ENCODE measurements around the gene CSKMT. TPM values are rescaled to one million over a fixed set of nuclear protein-coding genes. Genes with fewer than 3 reads are reported as not detected.
A peak's percentile ranks its signal among the peaks of the same experiment; 100 is the strongest.
"Not testable (repeated sequence)": the region's sequence is repeated elsewhere in the genome, so short reads cannot be mapped to it uniquely, and the experiment has no call there.

CSKMT gene
- total RNA-seq, 2 donors from 2014 or later, result 35.2 to 46.0 TPM

- Mint-ChIP-seq H3K36me3 (ENCODE audit: insufficient read depth in 2 of 2) (peaks cover 5 to 11% of the 10 kb centered on the region in 2 donors), H3K27me3 (ENCODE audit: low read depth) (no peaks in the 10 kb centered on the region), H3K9me3 (no peaks in the 10 kb centered on the region), H3K4me3 (peak overlapping the region; percentile 65 to 76), H3K4me1 (ENCODE audit: low read depth) (peaks cover 44% of the 10 kb centered on the region), H3K27ac (peak overlapping the region; percentile 84)
- peak; percentile 77 for ATAC-seq (replicated peaks in 1 of 2)
- DNase-seq, result peak; percentile 49 to 60
These were observed 15.7 kb downstream of the CSKMT start for GRCh38 chr11:62680825-62681240.

GRCh38 chr11:62682518-62682917 is 17.4 kb downstream of the CSKMT start:
- Mint-ChIP-seq H3K4me1 (ENCODE audit: low read depth) (peaks cover 29% of the 10 kb centered on the region), H3K27ac (no peak overlapping the region), H3K36me3 (ENCODE audit: insufficient read depth in 2 of 2) (peaks cover 2 to 6% of the 10 kb centered on the region in 2 donors), H3K4me3 (no peak overlapping the region), H3K9me3 (no peaks in the 10 kb centered on the region), H3K27me3 (ENCODE audit: low read depth) (no peaks in the 10 kb centered on the region)
- ATAC-seq (replicated peaks in 1 of 2) (no peak), DNase-seq (no peak)

- H3K4me1 Mint-ChIP-seq (ENCODE audit: low read depth), result no peaks in the 10 kb centered on the region
- ATAC-seq (replicated peaks in 1 of 2) (no peak), DNase-seq (no peak)
- no peaks in the 10 kb centered on the region for H3K27me3 Mint-ChIP-seq (ENCODE audit: low read depth)
- H3K36me3 Mint-ChIP-seq (ENCODE audit: insufficient read depth in 2 of 2), result no peaks in the 10 kb centered on the region
- H3K4me3 Mint-ChIP-seq, result no peak overlapping the region
- H3K27ac Mint-ChIP-seq, result no peak overlapping the region
- no peaks in the 10 kb centered on the region for H3K9me3 Mint-ChIP-seq
These were observed 22.6 kb downstream of the CSKMT start for GRCh38 chr11:62687508-62688396.

- Mint-ChIP-seq H3K27ac (no peak overlapping the region), H3K36me3 (ENCODE audit: insufficient read depth in 2 of 2) (no peaks in the 10 kb centered on the region), H3K4me1 (ENCODE audit: low read depth) (no peaks in the 10 kb centered on the region), H3K27me3 (ENCODE audit: low read depth) (no peaks in the 10 kb centered on the region), H3K4me3 (no peak overlapping the region), H3K9me3 (no peaks in the 10 kb centered on the region)
- no peak for ATAC-seq (replicated peaks in 1 of 2)
- no peak for DNase-seq
These were observed 23.4 kb downstream of the CSKMT start for GRCh38 chr11:62688491-62688890.

- no peak within 1 kb of the TSS for H3K4me3 Mint-ChIP-seq
These were observed 24.5 kb downstream of the CSKMT start, which contains the start of gene LRRN4CL for GRCh38 chr11:62689421-62690183. Gene LRRN4CL (minus strand): TSS chr11:62689530. CDS start chr11:62688508, 1,022 bp downstream.

GRCh38 chr11:62693624-62694023 is 28.5 kb downstream of the CSKMT start:
- not testable (repeated sequence) for ATAC-seq (replicated peaks in 1 of 2); H3K27ac Mint-ChIP-seq; H3K4me1 Mint-ChIP-seq (ENCODE audit: low read depth); H3K36me3 Mint-ChIP-seq (ENCODE audit: insufficient read depth in 2 of 2); H3K4me3 Mint-ChIP-seq; DNase-seq; H3K9me3 Mint-ChIP-seq; H3K27me3 Mint-ChIP-seq (ENCODE audit: low read depth)

More at GRCh38 chr11:62689421-62690183, 24.5 kb downstream of the CSKMT start, which contains the start of gene LRRN4CL:
- Mint-ChIP-seq H3K9me3 (no peaks in the 10 kb centered on the region), H3K27ac (no peak within 1 kb of the TSS), H3K4me1 (ENCODE audit: low read depth) (peaks cover 3% of the 10 kb centered on the region), H3K36me3 (ENCODE audit: insufficient read depth in 2 of 2) (peaks cover 0 to 2% of the 10 kb centered on the region in 2 donors), H3K27me3 (ENCODE audit: low read depth) (no peaks in the 10 kb centered on the region)
- DNase-seq, result no peak
- ATAC-seq (replicated peaks in 1 of 2), result no peak

GRCh38 chr11:62694455-62695167 is 29.5 kb downstream of the CSKMT start:
- peak; percentile 85 to 91 for ATAC-seq (replicated peaks in 1 of 2)
- Mint-ChIP-seq H3K27me3 (ENCODE audit: low read depth) (no peaks in the 10 kb centered on the region), H3K4me3 (no peak overlapping the region), H3K36me3 (ENCODE audit: insufficient read depth in 2 of 2) (peaks cover 0 to 6% of the 10 kb centered on the region in 2 donors), H3K27ac (no peak overlapping the region), H3K9me3 (no peaks in the 10 kb centered on the region), H3K4me1 (ENCODE audit: low read depth) (peaks cover 8% of the 10 kb centered on the region)
- DNase-seq, result peak; percentile 79 to 81

GRCh38 chr11:62702246-62702645 is 37.1 kb downstream of the CSKMT start:
- Mint-ChIP-seq H3K27me3 (ENCODE audit: low read depth) (no peaks in the 10 kb centered on the region), H3K4me3 (no peak overlapping the region), H3K27ac (peak overlapping the region; percentile 69)

GRCh38 chr11:62703921-62704320 is 38.8 kb downstream of the CSKMT start:
- ATAC-seq (replicated peaks in 1 of 2); H3K27me3 Mint-ChIP-seq (ENCODE audit: low read depth); H3K27ac Mint-ChIP-seq; H3K4me3 Mint-ChIP-seq; H3K9me3 Mint-ChIP-seq; H3K36me3 Mint-ChIP-seq (ENCODE audit: insufficient read depth in 2 of 2); DNase-seq: not testable (repeated sequence)
- peaks cover 37% of the 10 kb centered on the region for H3K4me1 Mint-ChIP-seq (ENCODE audit: low read depth)

More at GRCh38 chr11:62702246-62702645, 37.1 kb downstream of the CSKMT start:
- Mint-ChIP-seq H3K9me3 (no peaks in the 10 kb centered on the region), H3K36me3 (ENCODE audit: insufficient read depth in 2 of 2) (peaks cover 1 to 13% of the 10 kb centered on the region in 2 donors), H3K4me1 (ENCODE audit: low read depth) (peaks cover 21% of the 10 kb centered on the region)
- ATAC-seq (replicated peaks in 1 of 2), result peak in 1 of 2 donors; percentile 22
- DNase-seq, result no peak

GRCh38 chr11:62705413-62705812 is 40.3 kb downstream of the CSKMT start:
- DNase-seq (no peak), ATAC-seq (replicated peaks in 1 of 2) (no peak)
- Mint-ChIP-seq H3K4me1 (ENCODE audit: low read depth) (peaks cover 48% of the 10 kb centered on the region), H3K36me3 (ENCODE audit: insufficient read depth in 2 of 2) (peaks cover 1 to 10% of the 10 kb centered on the region in 2 donors), H3K27me3 (ENCODE audit: low read depth) (no peaks in the 10 kb centered on the region), H3K4me3 (peak overlapping the region; percentile 96), H3K9me3 (no peaks in the 10 kb centered on the region), H3K27ac (no peak overlapping the region)

- peak; percentile 78 to 79 for ATAC-seq (replicated peaks in 1 of 2)
- peak overlapping the region; percentile 96 for H3K4me3 Mint-ChIP-seq
- DNase-seq, result peak; percentile 93 to 95
- no peaks in the 10 kb centered on the region for H3K27me3 Mint-ChIP-seq (ENCODE audit: low read depth)
- H3K4me1 Mint-ChIP-seq (ENCODE audit: low read depth), result peaks cover 51% of the 10 kb centered on the region
- no peak overlapping the region for H3K27ac Mint-ChIP-seq
- peaks cover 1 to 11% of the 10 kb centered on the region in 2 donors for H3K36me3 Mint-ChIP-seq (ENCODE audit: insufficient read depth in 2 of 2)
- no peaks in the 10 kb centered on the region for H3K9me3 Mint-ChIP-seq
These were observed 41.1 kb downstream of the CSKMT start for GRCh38 chr11:62705880-62706849.

- H3K4me1 Mint-ChIP-seq (ENCODE audit: low read depth), result peaks cover 51% of the 10 kb centered on the region
- no peaks in the 10 kb centered on the region for H3K27me3 Mint-ChIP-seq (ENCODE audit: low read depth)
- no peaks in the 10 kb centered on the region for H3K9me3 Mint-ChIP-seq
- DNase-seq, result no peak
- no peak for ATAC-seq (replicated peaks in 1 of 2)
- no peak overlapping the region for H3K27ac Mint-ChIP-seq
- H3K4me3 Mint-ChIP-seq, result peak overlapping the region; percentile 68 to 96
- peaks cover 1 to 11% of the 10 kb centered on the region in 2 donors for H3K36me3 Mint-ChIP-seq (ENCODE audit: insufficient read depth in 2 of 2)
These were observed 41.7 kb downstream of the CSKMT start for GRCh38 chr11:62706850-62707247.

Data from activated T-cell treated with anti-CD3 and anti-CD28 coated beads, Interleukin-2, amount 50 U/mL, for 72 hours (primary cell).